T-helper 1 cell treated with Interleukin-12 subunit alpha and Interleukin-12 subunit beta and Interleukin-4 antibody, amounts not matched to agents 30 μg/mL and 1 μg/mL, for 36 hours (primary cell): ENCODE measurements around the gene OTOG.

ENCODE experiments used
- H3K27ac Mint-ChIP-seq: one replicate; pipeline ENCODE4 v1.8.0; 2021; ENCODE audit warnings: mild to moderate bottlenecking, mixed read lengths
- H3K27me3 Mint-ChIP-seq: one replicate; pipeline ENCODE4 v1.8.0; 2021; ENCODE audit warnings: low read depth, mixed read lengths
- H3K36me3 Mint-ChIP-seq: one replicate; pipeline ENCODE4 v1.8.0; 2021; ENCODE audit warnings: low read depth, mixed read lengths
- H3K4me1 Mint-ChIP-seq: one replicate; pipeline ENCODE4 v1.8.0; 2021; ENCODE audit warnings: low read depth, mixed read lengths
- H3K4me3 Mint-ChIP-seq: one replicate; pipeline ENCODE4 v1.8.0; 2021; ENCODE audit warnings: mild to moderate bottlenecking, moderate library complexity, mixed read lengths
- H3K9me3 Mint-ChIP-seq: one replicate; pipeline ENCODE4 v1.8.0; 2021; ENCODE audit warnings: mixed read lengths

Gene OTOG

GRCh38 chr11:17585911-17586695, 39.0 kb downstream of the OTOG start:
- H3K4me1 Mint-ChIP-seq, result no peaks in the 10 kb centered on the region
- H3K9me3 Mint-ChIP-seq, result no peaks in the 10 kb centered on the region
- H3K27me3 Mint-ChIP-seq, result peaks cover 17% of the 10 kb centered on the region
- no peaks in the 10 kb centered on the region for H3K36me3 Mint-ChIP-seq
- H3K27ac Mint-ChIP-seq, result no peak overlapping the region
- no peak overlapping the region for H3K4me3 Mint-ChIP-seq

- H3K4me3 Mint-ChIP-seq, result no peak overlapping the region
- H3K27me3 Mint-ChIP-seq, result peaks cover 7% of the 10 kb centered on the region
- H3K27ac Mint-ChIP-seq, result no peak overlapping the region
- no peaks in the 10 kb centered on the region for H3K4me1 Mint-ChIP-seq
- no peaks in the 10 kb centered on the region for H3K36me3 Mint-ChIP-seq
- H3K9me3 Mint-ChIP-seq, result no peaks in the 10 kb centered on the region
Measured at GRCh38 chr11:17588166-17588565, 41.1 kb downstream of the OTOG start.

GRCh38 chr11:17588721-17589120, 41.7 kb downstream of the OTOG start:
- no peaks in the 10 kb centered on the region for H3K36me3 Mint-ChIP-seq
- no peak overlapping the region for H3K27ac Mint-ChIP-seq
- no peak overlapping the region for H3K4me3 Mint-ChIP-seq
- no peaks in the 10 kb centered on the region for H3K4me1 Mint-ChIP-seq
- peaks cover 7% of the 10 kb centered on the region for H3K27me3 Mint-ChIP-seq
- H3K9me3 Mint-ChIP-seq, result no peaks in the 10 kb centered on the region

GRCh38 chr11:17590463-17590862, 43.4 kb downstream of the OTOG start:
- Mint-ChIP-seq H3K4me1 (no peaks in the 10 kb centered on the region), H3K9me3 (no peaks in the 10 kb centered on the region), H3K27ac (no peak overlapping the region), H3K36me3 (no peaks in the 10 kb centered on the region), H3K27me3 (peaks cover 5% of the 10 kb centered on the region), H3K4me3 (no peak overlapping the region)

GRCh38 chr11:17591293-17591692, 44.2 kb downstream of the OTOG start:
- Mint-ChIP-seq H3K9me3 (no peaks in the 10 kb centered on the region), H3K4me1 (no peaks in the 10 kb centered on the region), H3K27ac (no peak overlapping the region), H3K27me3 (no peaks in the 10 kb centered on the region), H3K4me3 (no peak overlapping the region), H3K36me3 (no peaks in the 10 kb centered on the region)

- H3K27me3 Mint-ChIP-seq, result no peaks in the 10 kb centered on the region
- H3K4me1 Mint-ChIP-seq, result no peaks in the 10 kb centered on the region
- H3K36me3 Mint-ChIP-seq, result no peaks in the 10 kb centered on the region
- no peak overlapping the region for H3K4me3 Mint-ChIP-seq
- H3K27ac Mint-ChIP-seq, result no peak overlapping the region
- no peaks in the 10 kb centered on the region for H3K9me3 Mint-ChIP-seq
Measured at GRCh38 chr11:17593466-17594245, 46.6 kb downstream of the OTOG start.

GRCh38 chr11:17594686-17595192, 47.7 kb downstream of the OTOG start:
- Mint-ChIP-seq H3K36me3 (no peaks in the 10 kb centered on the region), H3K27ac (no peak overlapping the region), H3K4me3 (no peak overlapping the region), H3K27me3 (no peaks in the 10 kb centered on the region), H3K9me3 (no peaks in the 10 kb centered on the region), H3K4me1 (no peaks in the 10 kb centered on the region)

GRCh38 chr11:17595526-17596309, 48.7 kb downstream of the OTOG start:
- Mint-ChIP-seq H3K4me3 (no peak overlapping the region), H3K9me3 (no peaks in the 10 kb centered on the region), H3K27me3 (no peaks in the 10 kb centered on the region), H3K4me1 (peaks cover under 1% of the 10 kb centered on the region), H3K27ac (no peak overlapping the region), H3K36me3 (no peaks in the 10 kb centered on the region)

- Mint-ChIP-seq H3K4me1 (peaks cover 5% of the 10 kb centered on the region), H3K27ac (no peak overlapping the region), H3K9me3 (no peaks in the 10 kb centered on the region), H3K27me3 (no peaks in the 10 kb centered on the region), H3K4me3 (no peak overlapping the region), H3K36me3 (no peaks in the 10 kb centered on the region)
Measured at GRCh38 chr11:17596310-17596669, 49.2 kb downstream of the OTOG start.

GRCh38 chr11:17596711-17597110, 49.7 kb downstream of the OTOG start:
- no peak overlapping the region for H3K4me3 Mint-ChIP-seq
- no peaks in the 10 kb centered on the region for H3K9me3 Mint-ChIP-seq
- H3K27ac Mint-ChIP-seq, result no peak overlapping the region
- H3K4me1 Mint-ChIP-seq, result peaks cover 5% of the 10 kb centered on the region
- no peaks in the 10 kb centered on the region for H3K27me3 Mint-ChIP-seq
- no peaks in the 10 kb centered on the region for H3K36me3 Mint-ChIP-seq

- no peak overlapping the region for H3K27ac Mint-ChIP-seq
- H3K9me3 Mint-ChIP-seq, result no peaks in the 10 kb centered on the region
- no peak overlapping the region for H3K4me3 Mint-ChIP-seq
- no peaks in the 10 kb centered on the region for H3K36me3 Mint-ChIP-seq
- H3K27me3 Mint-ChIP-seq, result no peaks in the 10 kb centered on the region
- peaks cover 5% of the 10 kb centered on the region for H3K4me1 Mint-ChIP-seq
Measured at GRCh38 chr11:17597770-17598169, 50.7 kb downstream of the OTOG start.

- H3K36me3 Mint-ChIP-seq, result no peaks in the 10 kb centered on the region
- H3K9me3 Mint-ChIP-seq, result no peaks in the 10 kb centered on the region
- peaks cover 5% of the 10 kb centered on the region for H3K4me1 Mint-ChIP-seq
- H3K27ac Mint-ChIP-seq, result no peak overlapping the region
- no peak overlapping the region for H3K4me3 Mint-ChIP-seq
- no peaks in the 10 kb centered on the region for H3K27me3 Mint-ChIP-seq
Measured at GRCh38 chr11:17598700-17599459, 51.8 kb downstream of the OTOG start.

GRCh38 chr11:17599460-17599925, 52.4 kb downstream of the OTOG start:
- no peak overlapping the region for H3K4me3 Mint-ChIP-seq
- H3K36me3 Mint-ChIP-seq, result no peaks in the 10 kb centered on the region
- no peak overlapping the region for H3K27ac Mint-ChIP-seq
- no peaks in the 10 kb centered on the region for H3K9me3 Mint-ChIP-seq
- H3K27me3 Mint-ChIP-seq, result no peaks in the 10 kb centered on the region
- peaks cover 5% of the 10 kb centered on the region for H3K4me1 Mint-ChIP-seq
